ENCODE results near the gene MED12.

The MED12 gene

DNA sequence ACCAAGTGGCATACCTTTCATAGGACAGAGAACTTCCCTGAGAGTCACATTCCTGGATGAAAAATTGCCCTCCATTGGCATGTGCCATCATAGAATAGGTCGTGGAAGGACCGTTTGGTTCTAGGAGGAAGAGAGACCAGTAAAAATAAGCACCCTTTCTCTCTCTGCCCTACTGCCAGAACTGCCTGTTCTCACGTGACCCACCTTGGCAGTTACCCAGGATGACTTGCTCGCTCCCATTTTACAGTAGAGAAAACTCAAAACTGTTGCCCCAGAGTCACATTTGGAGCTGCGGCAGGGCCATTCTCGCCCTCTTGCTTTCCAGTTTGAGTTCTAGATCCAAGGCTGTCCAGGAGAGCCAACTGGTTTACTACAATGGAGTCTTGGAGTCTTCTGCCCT is 25.1 kb downstream of the MED12 start:
- TF ChIP-seq, protein P1, sequence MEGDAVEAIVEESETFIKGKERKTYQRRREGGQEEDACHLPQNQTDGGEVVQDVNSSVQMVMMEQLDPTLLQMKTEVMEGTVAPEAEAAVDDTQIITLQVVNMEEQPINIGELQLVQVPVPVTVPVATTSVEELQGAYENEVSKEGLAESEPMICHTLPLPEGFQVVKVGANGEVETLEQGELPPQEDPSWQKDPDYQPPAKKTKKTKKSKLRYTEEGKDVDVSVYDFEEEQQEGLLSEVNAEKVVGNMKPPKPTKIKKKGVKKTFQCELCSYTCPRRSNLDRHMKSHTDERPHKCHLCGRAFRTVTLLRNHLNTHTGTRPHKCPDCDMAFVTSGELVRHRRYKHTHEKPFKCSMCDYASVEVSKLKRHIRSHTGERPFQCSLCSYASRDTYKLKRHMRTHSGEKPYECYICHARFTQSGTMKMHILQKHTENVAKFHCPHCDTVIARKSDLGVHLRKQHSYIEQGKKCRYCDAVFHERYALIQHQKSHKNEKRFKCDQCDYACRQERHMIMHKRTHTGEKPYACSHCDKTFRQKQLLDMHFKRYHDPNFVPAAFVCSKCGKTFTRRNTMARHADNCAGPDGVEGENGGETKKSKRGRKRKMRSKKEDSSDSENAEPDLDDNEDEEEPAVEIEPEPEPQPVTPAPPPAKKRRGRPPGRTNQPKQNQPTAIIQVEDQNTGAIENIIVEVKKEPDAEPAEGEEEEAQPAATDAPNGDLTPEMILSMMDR (IDR thresholded peaks at IDR 0.05) = no peak
- H3K4me3 ChIP-seq (ENCODE audit: low read depth in 1 of 2, low read length in 1 of 2) = no peak overlapping the region
- H3K36me3 ChIP-seq = peaks cover 47% of the 10 kb centered on the region
- H3K27ac ChIP-seq = peak overlapping the region; percentile 43
- no peaks in the 10 kb centered on the region for H3K9me3 ChIP-seq
- H3K27me3 ChIP-seq = no peaks in the 10 kb centered on the region
- H3K4me1 ChIP-seq (ENCODE audit: control insufficient read depth in 1 of 2, insufficient read depth in 1 of 2, low read depth in 1 of 2, low read length in 1 of 2) = peaks cover 11 to 13% of the 10 kb centered on the region in 2 experiments

DNA sequence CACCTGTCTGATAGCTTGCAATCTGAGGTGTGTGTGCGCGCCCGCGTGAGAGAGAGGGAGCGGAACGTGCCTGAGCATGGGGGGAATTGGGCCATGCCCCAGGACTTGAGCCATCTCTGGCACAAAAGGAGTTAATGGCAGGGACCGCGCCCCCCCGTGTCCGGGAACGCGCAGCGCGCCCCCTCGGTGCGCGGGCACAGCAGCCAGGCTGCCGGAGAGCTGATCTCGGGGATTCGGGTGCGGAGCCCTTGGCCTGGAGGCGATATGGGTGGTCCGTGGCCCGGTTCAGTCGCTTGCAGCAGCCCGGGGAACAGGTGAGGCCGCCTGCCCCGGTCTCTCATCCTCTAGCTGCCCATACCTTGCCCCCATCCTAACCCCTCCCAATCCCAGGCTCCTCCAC is 26.3 kb downstream of the MED12 start, which contains the start of gene NLGN3:
Gene NLGN3 (plus strand): TSS at position 191 of the 400 bp plus-strand sequence. CDS start 2,909 bp downstream, outside the sequence.
- Histone ChIP-seq H3K27me3 (no peaks in the 10 kb centered on the region), H3K4me1 (ENCODE audit: control insufficient read depth in 1 of 2, insufficient read depth in 1 of 2, low read depth in 1 of 2, low read length in 1 of 2) (peaks cover 11 to 13% of the 10 kb centered on the region in 2 experiments), H3K36me3 (peaks cover 36% of the 10 kb centered on the region), H3K9me3 (no peaks in the 10 kb centered on the region), H3K27ac (peak within 1 kb of the TSS; percentile 43), H3K4me3 (ENCODE audit: low read depth in 1 of 2, low read length in 1 of 2) (peak within 1 kb of the TSS in 1 of 2 experiments; percentile 20)
- TF ChIP-seq, protein P1 (IDR thresholded peaks at IDR 0.05) = no peak

DNA sequence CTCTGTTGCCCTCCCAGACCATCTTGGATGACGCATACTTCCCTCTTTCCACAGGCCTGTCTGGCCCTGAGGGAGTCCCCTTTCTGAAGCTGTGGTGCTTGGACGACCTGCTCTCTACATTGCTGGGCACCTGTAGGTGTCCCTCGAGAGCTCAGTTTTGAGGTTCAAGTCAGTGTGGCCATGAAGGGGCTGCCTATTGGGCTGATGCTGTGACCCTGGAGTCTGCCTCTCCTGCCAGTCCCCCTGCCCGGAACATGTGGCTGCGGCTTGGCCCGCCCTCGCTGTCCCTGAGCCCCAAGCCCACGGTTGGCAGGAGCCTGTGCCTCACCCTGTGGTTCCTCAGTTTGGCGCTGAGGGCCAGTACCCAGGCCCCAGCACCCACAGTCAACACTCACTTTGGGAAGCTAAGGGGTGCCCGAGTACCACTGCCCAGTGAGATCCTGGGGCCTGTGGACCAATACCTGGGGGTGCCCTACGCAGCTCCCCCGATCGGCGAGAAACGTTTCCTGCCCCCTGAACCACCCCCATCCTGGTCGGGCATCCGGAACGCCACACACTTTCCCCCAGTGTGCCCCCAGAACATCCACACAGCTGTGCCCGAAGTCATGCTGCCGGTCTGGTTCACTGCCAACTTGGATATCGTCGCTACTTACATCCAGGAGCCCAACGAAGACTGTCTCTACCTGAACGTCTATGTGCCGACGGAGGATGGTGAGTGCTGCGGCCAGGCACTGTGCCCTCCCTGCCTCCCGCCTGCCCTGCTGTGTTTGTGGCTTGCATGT is 29.3 kb downstream of the MED12 start:
- TF ChIP-seq, protein P1 (IDR thresholded peaks at IDR 0.05) = no peak
- H3K4me3 ChIP-seq (ENCODE audit: low read depth in 1 of 2, low read length in 1 of 2) = no peak overlapping the region
- no peaks in the 10 kb centered on the region for H3K9me3 ChIP-seq
- peaks cover 9% of the 10 kb centered on the region for H3K36me3 ChIP-seq
- H3K27ac ChIP-seq = no peak overlapping the region
- H3K4me1 ChIP-seq (ENCODE audit: control insufficient read depth in 1 of 2, insufficient read depth in 1 of 2, low read depth in 1 of 2, low read length in 1 of 2) = peaks cover 11 to 13% of the 10 kb centered on the region in 2 experiments
- no peaks in the 10 kb centered on the region for H3K27me3 ChIP-seq

DNA sequence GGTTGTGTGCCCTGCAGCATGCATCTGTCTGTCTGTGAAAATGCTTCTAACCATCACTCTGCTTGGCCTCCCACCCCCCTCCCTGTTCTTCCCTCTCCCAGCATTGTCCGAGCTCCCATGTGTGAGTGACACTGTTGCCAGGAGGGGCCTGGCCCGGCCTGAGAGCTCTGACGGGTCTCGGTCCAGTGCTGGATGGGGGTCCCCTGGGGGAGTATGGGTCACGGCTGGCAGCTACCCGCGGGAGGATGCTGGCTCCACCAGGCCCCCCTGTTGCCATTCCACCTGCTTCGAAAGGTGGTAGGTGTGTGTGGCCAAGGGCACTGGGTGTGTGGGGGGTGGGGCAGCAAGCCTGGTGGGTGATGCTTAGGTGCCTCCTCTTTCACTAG is 29.9 kb downstream of the MED12 start:
- Histone ChIP-seq H3K27me3 (no peaks in the 10 kb centered on the region), H3K36me3 (peaks cover 3% of the 10 kb centered on the region), H3K9me3 (no peaks in the 10 kb centered on the region), H3K4me3 (ENCODE audit: low read depth in 1 of 2, low read length in 1 of 2) (no peak overlapping the region), H3K27ac (no peak overlapping the region), H3K4me1 (ENCODE audit: control insufficient read depth in 1 of 2, insufficient read depth in 1 of 2, low read depth in 1 of 2, low read length in 1 of 2) (peaks cover 11 to 13% of the 10 kb centered on the region in 2 experiments)
- TF ChIP-seq, protein P1 (IDR thresholded peaks at IDR 0.05) = no peak

DNA sequence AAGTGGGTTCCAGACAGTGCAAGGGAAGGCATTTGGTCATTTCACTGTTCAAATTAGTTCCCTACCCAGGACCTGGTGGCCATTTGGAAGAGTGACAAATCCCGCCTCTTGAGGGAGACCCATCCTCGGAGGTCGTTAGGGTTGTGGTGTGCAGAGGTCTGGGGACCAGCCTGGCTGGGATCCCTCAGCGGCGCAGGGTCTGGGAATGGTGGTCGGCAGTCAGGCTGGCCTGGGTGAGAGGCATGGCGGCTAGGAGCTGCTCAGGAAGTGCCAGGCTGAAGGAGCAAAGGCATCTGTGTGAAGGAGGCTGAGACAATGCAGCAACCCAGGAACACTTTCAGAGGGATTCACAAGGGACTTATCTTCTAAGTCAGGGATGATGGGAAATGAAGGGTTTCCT is 33.0 kb downstream of the MED12 start:
- Histone ChIP-seq H3K9me3 (no peaks in the 10 kb centered on the region), H3K4me1 (ENCODE audit: control insufficient read depth in 1 of 2, insufficient read depth in 1 of 2, low read depth in 1 of 2, low read length in 1 of 2) (peaks cover 2 to 3% of the 10 kb centered on the region in 2 experiments)
- TF ChIP-seq, protein P1 (IDR thresholded peaks at IDR 0.05) = no peak

More for the DNA sequence above, 33.0 kb downstream of the MED12 start:
- Histone ChIP-seq H3K36me3 (peaks cover 9% of the 10 kb centered on the region), H3K4me3 (ENCODE audit: low read depth in 1 of 2, low read length in 1 of 2) (no peak overlapping the region), H3K27ac (no peak overlapping the region), H3K27me3 (no peaks in the 10 kb centered on the region)

Data from neutrophil (primary cell).